Measurements from ENCODE around the gene AVPR1B.

- TF ChIP-seq, protein P1, sequence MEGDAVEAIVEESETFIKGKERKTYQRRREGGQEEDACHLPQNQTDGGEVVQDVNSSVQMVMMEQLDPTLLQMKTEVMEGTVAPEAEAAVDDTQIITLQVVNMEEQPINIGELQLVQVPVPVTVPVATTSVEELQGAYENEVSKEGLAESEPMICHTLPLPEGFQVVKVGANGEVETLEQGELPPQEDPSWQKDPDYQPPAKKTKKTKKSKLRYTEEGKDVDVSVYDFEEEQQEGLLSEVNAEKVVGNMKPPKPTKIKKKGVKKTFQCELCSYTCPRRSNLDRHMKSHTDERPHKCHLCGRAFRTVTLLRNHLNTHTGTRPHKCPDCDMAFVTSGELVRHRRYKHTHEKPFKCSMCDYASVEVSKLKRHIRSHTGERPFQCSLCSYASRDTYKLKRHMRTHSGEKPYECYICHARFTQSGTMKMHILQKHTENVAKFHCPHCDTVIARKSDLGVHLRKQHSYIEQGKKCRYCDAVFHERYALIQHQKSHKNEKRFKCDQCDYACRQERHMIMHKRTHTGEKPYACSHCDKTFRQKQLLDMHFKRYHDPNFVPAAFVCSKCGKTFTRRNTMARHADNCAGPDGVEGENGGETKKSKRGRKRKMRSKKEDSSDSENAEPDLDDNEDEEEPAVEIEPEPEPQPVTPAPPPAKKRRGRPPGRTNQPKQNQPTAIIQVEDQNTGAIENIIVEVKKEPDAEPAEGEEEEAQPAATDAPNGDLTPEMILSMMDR (IDR thresholded peaks at IDR 0.05): no peak
- no peak for TF ChIP-seq POLR2A (IDR thresholded peaks at IDR 0.05)
- TF ChIP-seq EP300 (IDR thresholded peaks at IDR 0.05): no peak
These were observed 18.1 kb upstream of the AVPR1B start for GRCh38 chr1:206135248-206135647.

Data from ovary (tissue), 3 donors.